Fibroblast of the conjunctiva (primary cell): ENCODE data around the gene SRP54.
"Not testable (repeated sequence)": the region's sequence is repeated elsewhere in the genome, so short reads cannot be mapped to it uniquely, and the experiment has no call there.

Source experiments
- DNase-seq: peaks from one replicate; pipeline ENCODE4 v3.0.0-alpha.2; 2010; ENCODE audit warnings: low read depth

The SRP54 gene

DNA sequence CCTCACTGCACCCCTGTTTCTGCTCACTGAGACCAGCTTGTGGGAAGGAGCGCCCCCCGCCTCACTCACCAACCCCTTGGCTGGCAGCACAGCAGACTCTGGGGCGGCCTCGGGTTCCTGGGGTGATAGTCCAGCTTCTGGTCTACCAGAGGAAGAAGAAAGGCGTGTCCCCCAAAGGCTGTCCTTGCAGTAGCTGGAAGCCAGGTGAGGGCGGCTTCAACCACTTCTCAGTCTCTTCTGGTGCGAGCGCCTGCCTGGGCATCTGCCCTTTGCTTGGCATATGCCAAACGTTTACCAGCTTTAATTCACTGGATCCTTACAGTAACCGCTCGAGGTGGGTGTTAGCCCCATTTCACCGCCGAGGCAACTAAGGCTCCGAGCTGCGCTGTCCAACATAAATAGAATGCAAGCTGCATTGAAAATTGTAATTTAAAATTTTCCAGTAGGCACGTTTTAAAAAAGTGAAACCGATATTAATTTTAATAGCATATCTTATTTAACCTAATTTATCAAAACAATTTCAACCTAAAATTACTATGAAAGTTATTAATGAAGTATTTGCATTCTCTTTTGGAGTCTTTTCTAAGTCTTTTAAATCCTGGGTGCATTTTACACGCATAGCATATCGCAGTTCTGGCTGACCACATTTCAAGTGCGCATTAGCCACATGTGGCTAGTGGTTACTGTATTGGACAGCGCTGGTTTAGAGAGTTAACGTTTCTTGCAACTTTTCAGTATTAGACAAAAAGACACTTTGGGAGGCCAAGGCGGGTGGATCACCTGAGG is 64.2 kb downstream of the SRP54 start:
- DNase-seq, result peak; percentile 5

DNA sequence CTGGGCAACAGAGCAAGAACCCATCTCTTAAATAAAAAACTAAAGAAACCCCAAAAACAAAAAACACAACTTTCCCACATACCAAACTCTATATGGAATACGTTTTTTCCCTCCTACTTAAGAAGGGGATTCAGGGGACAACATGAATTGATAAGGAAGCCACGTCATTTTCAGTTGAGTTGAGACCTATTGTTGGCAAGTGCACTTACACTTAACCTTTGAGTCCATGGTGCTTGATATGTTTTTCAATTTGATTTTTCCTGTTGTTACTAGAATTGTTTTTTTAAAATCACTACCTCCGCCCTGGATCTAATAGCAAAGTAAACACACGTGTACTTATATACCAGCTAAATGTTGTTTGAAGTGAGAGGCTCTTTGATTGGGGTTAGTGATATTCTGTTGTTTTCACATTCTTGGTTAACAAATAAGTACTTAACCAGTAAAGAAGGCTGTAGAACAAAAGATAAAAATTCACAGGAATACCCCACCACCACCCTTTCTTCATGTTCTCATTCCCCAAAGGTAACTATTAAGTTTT is 65.3 kb downstream of the SRP54 start:
- DNase-seq, result no peak

GRCh38 chr14:35050652-35051051 is 67.9 kb downstream of the SRP54 start:
- DNase-seq, result peak; percentile 9

DNA sequence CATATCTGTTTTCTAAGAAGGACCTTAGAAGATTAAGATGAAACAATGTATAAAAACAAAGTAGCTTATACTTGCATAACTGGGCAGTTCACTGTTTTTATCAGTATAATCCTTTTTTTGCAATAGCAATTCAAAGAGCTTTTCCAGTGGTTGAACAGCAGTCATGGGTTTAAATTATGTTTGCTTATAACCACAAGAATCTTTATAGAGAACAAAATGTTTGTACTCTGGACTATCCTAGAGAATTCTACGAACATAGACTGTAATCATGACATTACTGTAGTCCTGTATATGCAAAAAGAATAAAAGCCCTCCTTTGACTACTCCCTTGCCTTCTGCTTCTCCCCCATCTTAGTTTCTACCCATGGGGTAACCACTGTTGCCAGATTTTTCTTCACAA is 69.0 kb downstream of the SRP54 start:
- no peak for DNase-seq

GRCh38 chr14:35052637-35053036 is 69.8 kb downstream of the SRP54 start:
- no peak for DNase-seq

DNA sequence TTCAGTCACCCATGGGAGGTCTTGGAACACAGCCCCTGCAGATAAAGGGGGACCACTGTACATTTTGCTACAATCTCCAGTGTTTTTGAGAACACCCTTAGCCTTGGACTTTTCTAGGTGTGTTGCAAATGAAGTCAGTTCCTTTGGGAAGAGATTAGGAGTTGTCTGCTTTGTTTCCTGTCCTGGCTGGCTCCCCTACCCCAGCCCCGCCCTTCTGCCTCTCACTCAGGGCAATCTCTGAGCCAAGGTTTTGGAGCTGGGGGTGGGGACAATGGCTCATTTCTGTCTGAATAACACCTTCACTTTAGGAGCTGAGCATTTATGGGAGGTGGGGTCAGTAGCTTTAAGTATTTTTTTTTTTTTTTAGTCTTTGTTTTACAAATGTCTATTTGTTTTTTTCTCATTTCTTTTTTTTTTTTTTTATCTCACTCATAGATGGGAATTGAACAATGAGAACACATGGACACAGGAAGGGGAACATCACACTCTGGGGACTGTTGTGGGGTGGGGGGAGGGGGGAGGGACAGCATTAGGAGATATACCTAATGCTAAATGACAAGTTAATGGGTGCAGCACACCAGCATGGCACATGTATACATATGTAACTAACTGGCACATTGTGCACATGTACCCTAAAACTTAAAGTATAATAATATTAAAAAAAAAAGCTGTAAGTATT is 78.5 kb downstream of the SRP54 start:
- DNase-seq, result not testable (repeated sequence)

DNA sequence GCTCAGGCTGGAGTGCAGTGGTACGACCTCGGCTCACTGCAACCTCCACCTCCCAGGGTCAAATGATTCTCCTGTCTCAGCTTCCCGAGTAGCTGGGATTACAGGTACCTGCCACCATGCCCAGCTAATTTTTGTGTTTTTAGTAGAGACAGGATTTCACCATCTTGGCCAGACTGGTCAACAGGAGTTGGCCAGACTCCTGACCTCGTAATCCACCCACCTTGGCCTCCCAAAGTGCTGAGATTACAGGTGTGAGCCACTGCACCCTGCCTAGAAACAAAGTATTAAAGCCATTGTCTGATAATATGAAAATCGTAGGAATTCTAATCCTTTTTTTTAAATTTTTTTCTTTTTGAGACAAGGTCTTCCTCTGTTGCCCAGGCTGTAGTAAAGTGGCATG is 82.9 kb downstream of the SRP54 start:
- DNase-seq, result not testable (repeated sequence)

DNA sequence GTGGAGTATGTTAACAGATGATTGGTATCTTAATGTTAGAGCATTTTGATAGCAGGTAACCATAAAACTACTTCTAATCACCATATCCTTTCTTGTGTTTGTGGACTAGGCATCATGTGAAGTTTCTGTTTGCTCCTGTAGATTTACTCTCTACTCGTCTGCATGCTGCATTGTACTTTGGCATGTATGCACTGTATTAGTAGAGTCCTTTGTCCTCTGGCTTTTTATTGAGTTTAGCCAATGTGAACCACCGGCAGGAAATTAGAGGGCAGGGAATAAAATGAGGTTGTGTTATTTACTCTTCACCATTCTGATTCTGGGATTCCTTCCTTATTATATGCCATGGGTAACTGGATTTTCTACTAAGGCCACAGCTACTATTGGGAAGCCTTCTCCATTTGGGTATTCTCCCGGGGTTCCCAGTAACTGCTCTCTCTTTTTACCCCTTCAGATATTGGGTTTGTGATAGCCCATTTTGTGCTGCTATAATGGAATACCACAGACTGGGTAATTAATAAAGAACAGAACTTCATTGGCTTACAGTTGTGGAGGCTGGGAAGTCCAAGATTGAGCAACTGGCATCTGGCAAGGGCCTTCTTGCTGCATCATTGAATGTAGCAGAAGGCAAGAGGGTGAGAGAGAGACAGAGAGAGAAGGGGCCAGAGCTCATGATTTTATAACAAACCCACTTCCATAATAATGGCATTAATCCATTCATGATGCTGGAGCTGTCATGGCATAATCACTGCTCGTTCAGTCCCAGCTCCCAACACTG is 85.6 kb downstream of the SRP54 start:
- DNase-seq, result no peak

- no peak for DNase-seq
Measured at GRCh38 chr14:35072226-35072625, 89.4 kb downstream of the SRP54 start.

DNA sequence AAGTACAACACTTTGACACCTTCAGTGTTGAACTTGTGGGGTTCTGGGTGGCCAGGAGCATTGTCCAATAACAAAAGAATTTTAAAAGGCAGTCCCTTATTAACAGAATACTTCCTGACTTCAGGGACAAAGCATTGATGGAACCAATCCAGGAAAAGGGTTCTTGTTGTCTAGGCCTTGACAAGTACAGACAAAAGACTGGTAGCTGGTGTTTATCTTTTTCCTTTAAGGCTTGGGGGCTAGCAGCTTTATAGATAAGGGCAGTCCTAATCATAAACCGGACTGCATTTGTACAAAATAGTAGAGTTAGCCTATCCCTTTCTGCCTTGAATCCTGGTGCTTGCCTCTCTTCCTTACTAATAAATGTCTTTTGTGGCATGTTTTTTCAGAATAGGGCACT is 90.7 kb downstream of the SRP54 start:
- no peak for DNase-seq

DNA sequence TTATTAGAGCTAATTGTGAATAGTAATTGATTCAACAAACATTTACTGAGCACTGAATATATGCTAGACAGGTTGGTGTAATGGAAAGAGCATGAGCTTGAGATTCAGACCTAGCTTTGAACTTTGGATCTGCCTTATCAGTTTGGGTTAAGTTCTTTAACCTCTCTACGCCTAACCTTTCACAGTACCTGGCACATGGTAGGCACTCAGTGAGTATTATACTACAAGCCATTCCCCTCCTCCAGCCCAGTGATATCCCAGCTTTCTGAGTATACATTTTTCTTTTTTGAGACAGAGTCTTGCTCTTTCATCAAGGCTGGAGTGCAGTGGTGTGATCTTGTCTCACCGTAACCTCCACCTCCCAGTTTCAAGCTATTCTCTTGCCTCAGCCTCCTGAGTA is 95.3 kb downstream of the SRP54 start:
- no peak for DNase-seq
